IMR-90 (cell line): ENCODE data around the gene ADGRD2.

Source experiments
- FOS ChIP-seq: fragments of 150-350 bp; IDR thresholded peaks from 2 replicates; pipeline ENCODE4 v1.6.1; 2016; ENCODE audit warnings: low read depth, low read length
- MAFK ChIP-seq: IDR thresholded peaks from 2 replicates; pipeline ENCODE4 v1.6.1; 2012; ENCODE audit warnings: low read depth, low read length, improper control_type of control experiment
- POLR2A ChIP-seq: IDR thresholded peaks from 2 replicates; pipeline ENCODE4 v1.6.1; 2012; ENCODE audit warnings: mild to moderate bottlenecking, low read depth, low read length
- RAD21 ChIP-seq: IDR thresholded peaks from 2 replicates; pipeline ENCODE4 v1.6.1; 2012; ENCODE audit warnings: low read length, improper control_type of control experiment
- RCOR1 ChIP-seq: IDR thresholded peaks from 2 replicates; pipeline ENCODE4 v1.6.1; 2012; ENCODE audit warnings: mild to moderate bottlenecking, low read length, improper control_type of control experiment; ENCODE audit not compliant: insufficient replicate concordance
- RFX5 ChIP-seq: IDR thresholded peaks from 2 replicates; pipeline ENCODE4 v1.8.0; 2012; ENCODE audit warnings: low read depth, mild to moderate bottlenecking, low read length, moderate library complexity
- SMC3 ChIP-seq: fragments of 150-350 bp; IDR thresholded peaks from 2 replicates; pipeline ENCODE4 v1.6.1; 2016; ENCODE audit warnings: low read depth, mild to moderate bottlenecking, antibody characterized with exemption, low read length, moderate library complexity
- TF ChIP-seq, protein P1 (sequence below): conservative IDR thresholded peaks from 2 replicates; pipeline ENCODE4 v1.5.1; 2012; ENCODE audit warnings: mild to moderate bottlenecking, low read depth, low read length, improper control_type of control experiment
- TF ChIP-seq, protein P2 (sequence below): fragments of 150-350 bp; IDR thresholded peaks from 2 replicates; pipeline ENCODE4 v1.6.1; 2017; ENCODE audit warnings: mild to moderate bottlenecking, antibody characterized with exemption, low read length, low read depth

DNA sequence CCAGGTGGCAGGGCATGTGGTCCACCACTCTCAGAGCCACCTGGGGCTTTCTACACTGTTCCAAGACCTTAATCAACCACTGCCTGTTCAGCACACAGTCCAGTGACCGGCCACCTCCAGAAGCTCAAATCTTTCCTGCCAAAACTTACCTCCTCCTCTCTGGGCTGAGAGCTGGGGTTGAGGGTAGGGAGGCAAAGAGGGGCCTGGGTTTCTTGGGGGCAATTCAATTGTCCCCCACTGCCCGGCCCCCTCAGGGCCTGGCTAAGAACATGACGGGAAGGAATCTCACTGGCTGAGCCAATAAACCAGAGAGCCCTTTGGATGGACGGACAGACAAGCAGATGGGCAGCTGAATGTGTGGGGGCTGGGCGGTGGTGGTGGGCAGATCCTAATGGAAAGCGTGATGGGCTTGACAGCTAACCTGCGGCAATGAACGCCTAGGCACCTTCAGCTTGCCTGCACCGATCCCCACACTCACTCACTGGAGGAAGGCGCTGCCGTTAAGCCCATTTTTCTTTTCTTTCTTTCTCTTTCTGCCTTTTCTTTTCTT is 51.6 kb downstream of the ADGRD2 start:
- TF ChIP-seq POLR2A (no peak), RFX5 (no peak), MAFK (no peak), SMC3 (no peak), RCOR1 (no peak), RAD21 (no peak), FOS (no peak)
- TF ChIP-seq, protein P1, sequence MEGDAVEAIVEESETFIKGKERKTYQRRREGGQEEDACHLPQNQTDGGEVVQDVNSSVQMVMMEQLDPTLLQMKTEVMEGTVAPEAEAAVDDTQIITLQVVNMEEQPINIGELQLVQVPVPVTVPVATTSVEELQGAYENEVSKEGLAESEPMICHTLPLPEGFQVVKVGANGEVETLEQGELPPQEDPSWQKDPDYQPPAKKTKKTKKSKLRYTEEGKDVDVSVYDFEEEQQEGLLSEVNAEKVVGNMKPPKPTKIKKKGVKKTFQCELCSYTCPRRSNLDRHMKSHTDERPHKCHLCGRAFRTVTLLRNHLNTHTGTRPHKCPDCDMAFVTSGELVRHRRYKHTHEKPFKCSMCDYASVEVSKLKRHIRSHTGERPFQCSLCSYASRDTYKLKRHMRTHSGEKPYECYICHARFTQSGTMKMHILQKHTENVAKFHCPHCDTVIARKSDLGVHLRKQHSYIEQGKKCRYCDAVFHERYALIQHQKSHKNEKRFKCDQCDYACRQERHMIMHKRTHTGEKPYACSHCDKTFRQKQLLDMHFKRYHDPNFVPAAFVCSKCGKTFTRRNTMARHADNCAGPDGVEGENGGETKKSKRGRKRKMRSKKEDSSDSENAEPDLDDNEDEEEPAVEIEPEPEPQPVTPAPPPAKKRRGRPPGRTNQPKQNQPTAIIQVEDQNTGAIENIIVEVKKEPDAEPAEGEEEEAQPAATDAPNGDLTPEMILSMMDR: no peak
- TF ChIP-seq, protein P2, sequence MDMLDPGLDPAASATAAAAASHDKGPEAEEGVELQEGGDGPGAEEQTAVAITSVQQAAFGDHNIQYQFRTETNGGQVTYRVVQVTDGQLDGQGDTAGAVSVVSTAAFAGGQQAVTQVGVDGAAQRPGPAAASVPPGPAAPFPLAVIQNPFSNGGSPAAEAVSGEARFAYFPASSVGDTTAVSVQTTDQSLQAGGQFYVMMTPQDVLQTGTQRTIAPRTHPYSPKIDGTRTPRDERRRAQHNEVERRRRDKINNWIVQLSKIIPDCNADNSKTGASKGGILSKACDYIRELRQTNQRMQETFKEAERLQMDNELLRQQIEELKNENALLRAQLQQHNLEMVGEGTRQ: no peak
